ENCODE data around the gene CCDC127. TPM values are rescaled to one million over a fixed set of nuclear protein-coding genes. Genes with fewer than 3 reads are reported as not detected.

Gene CCDC127
- total and polyA plus RNA-seq, 9 donors, result 2.5 to 9.9 (median 6.0) TPM

DNA sequence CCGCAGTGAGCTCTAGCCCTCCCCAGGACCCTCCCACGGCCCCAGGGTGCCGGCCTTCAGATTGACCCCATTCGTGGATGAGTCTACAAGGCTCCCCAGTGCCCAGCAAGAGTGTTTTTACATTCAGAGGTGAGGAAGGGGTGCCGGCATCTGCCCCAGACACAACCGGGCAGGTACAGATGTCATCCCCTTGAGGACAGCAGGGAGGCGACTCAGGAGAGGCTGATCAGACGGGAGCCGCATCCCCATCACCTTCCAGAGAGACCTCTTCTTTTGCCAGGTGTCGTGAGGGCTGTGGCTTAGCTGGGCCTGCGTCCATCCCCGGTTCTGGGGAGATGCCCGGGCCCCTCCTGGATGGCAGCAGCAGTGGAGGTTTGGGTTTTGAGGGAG, 30.9 kb downstream of the CCDC127 start:
- H3K36me3 ChIP-seq, result no peaks in the 10 kb centered on the region
- DNase-seq, result no peak

DNA sequence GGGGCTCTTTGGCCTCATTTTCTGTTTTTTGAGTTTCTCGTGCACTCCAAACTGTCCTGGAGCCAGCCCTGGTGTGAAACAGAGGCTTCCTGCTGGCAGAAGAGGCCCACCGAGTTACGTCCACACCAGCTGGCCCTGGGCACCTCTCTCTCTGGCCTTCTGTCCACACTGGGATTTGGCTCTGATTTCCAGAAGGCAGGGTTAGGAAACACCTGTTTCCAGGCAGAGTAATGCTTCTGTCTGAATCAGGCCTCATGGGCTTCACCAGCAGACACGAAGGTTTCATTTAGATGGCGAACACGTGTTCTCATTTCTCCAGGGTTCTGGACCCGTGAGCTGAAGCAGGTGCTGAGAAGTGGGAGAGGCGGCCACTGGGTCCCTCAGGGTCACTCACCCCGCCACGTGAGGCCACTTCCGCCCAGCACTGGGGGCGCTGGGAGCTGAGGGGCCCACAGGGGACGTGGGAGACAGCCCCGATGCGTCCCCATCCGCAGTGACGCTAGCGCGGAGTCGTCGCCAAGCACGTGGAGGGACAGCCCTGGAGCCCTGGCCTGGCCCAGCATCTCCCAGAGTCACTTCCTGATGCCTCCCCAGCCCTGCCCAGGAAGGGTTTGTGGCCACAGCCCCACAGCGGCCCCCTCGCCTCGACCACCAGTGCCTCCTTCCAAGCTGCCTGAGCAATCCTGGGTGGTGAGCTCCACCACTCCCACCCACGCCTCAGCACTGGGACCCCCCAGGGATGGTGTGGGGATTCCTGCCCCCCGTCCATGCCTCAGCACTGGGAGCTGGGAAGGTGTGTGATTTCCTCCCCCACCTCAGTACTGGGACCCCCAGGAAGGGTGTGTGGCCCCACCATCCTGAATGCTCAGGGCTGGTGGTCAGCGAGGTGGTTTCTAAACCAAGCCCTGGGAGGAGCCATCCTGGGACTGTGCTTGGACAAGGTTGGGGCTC, 31.6 kb downstream of the CCDC127 start:
- H3K4me3 ChIP-seq, result no peak overlapping the region
- no peak overlapping the region for H3K27ac ChIP-seq
- H3K27me3 ChIP-seq, result no peaks in the 10 kb centered on the region
- whole genome bisulfite sequencing, 3 donors, result 83 to 87% (median 84%) methylated on average over 27 to 28 of the region's 28 CpGs
- H3K9me3 ChIP-seq, result no peaks in the 10 kb centered on the region
- peak in 1 of 5 donors; percentile 21 for DNase-seq
- H3K4me1 ChIP-seq (ENCODE audit: insufficient read depth), result peaks cover 5% of the 10 kb centered on the region
- H3K36me3 ChIP-seq, result no peaks in the 10 kb centered on the region
- TF ChIP-seq POLR2A (IDR thresholded peaks at IDR 0.05), result no peak
- TF ChIP-seq EP300 (IDR thresholded peaks at IDR 0.05), result no peak
- TF ChIP-seq, protein P1, sequence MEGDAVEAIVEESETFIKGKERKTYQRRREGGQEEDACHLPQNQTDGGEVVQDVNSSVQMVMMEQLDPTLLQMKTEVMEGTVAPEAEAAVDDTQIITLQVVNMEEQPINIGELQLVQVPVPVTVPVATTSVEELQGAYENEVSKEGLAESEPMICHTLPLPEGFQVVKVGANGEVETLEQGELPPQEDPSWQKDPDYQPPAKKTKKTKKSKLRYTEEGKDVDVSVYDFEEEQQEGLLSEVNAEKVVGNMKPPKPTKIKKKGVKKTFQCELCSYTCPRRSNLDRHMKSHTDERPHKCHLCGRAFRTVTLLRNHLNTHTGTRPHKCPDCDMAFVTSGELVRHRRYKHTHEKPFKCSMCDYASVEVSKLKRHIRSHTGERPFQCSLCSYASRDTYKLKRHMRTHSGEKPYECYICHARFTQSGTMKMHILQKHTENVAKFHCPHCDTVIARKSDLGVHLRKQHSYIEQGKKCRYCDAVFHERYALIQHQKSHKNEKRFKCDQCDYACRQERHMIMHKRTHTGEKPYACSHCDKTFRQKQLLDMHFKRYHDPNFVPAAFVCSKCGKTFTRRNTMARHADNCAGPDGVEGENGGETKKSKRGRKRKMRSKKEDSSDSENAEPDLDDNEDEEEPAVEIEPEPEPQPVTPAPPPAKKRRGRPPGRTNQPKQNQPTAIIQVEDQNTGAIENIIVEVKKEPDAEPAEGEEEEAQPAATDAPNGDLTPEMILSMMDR (IDR thresholded peaks at IDR 0.05), result no peak
- intact Hi-C loops (cut with DNase I), result loop anchor here in 1 of 4 donors (5.0 kb wide), 1 partner anchor 131 kb away; no protein-coding TSS in a partner anchor

More for the DNA sequence above, 30.9 kb downstream of the CCDC127 start:
- no peaks in the 10 kb centered on the region for H3K27me3 ChIP-seq
- no peak for TF ChIP-seq POLR2A (IDR thresholded peaks at IDR 0.05)
- TF ChIP-seq, protein P1 (IDR thresholded peaks at IDR 0.05), result no peak
- no peak for TF ChIP-seq EP300 (IDR thresholded peaks at IDR 0.05)
- H3K4me1 ChIP-seq (ENCODE audit: insufficient read depth), result peaks cover 7% of the 10 kb centered on the region
- no peaks in the 10 kb centered on the region for H3K9me3 ChIP-seq
- H3K4me3 ChIP-seq, result no peak overlapping the region
- 77 to 83% (median 83%) methylated on average over 11 to 13 of the region's 13 CpGs for WGBS, 3 donors
- intact Hi-C loops (cut with DNase I), result loop anchor here in 1 of 4 donors (5.0 kb wide), 1 partner anchor 130 kb away; no protein-coding TSS in a partner anchor
- H3K27ac ChIP-seq, result no peak overlapping the region

DNA sequence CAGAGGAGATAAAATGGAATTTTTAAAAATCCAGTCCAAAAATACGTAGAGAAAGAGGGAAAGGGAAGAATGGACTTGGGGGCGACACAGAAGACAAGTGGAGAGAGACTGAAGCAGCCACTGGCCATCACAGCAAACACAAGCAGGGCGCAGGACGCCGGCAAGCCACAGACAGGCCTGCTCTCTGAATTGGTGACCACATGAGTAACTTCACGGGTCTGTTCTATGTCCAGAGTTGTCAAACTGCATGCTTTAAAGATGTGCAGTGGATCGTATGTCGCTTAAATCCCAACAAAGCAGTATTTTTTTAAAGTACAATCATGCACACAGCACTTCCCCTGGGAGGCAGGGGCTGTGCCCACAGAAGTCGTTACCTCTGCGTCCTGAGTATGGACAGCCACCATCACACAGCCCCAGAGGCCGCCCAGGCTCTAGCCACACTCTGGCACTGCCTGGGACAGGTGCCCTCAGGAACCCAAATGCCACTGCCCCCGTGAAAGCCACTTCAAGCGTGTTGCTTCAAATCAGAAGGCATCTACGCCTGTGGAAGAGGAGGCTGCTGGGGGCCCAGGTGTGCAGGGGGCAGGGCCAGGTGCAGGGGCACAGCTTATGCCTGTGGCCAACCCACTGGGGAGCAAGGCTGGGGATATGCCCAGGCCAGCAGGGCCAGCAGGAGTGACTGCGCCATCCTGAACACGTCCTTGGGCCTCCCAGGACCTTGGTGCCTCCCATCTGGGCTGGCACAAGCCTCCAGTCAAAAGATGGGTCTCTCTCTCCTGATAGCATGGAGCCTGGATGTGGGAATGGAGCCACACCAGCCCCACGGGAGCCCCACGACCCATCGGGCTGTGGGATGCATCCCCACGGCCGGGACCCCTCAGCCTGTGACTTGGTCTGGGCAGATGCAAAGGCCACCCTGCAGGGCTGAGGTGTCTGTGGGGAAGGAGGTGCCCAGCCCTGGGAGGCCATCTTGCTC, 32.6 kb downstream of the CCDC127 start:
- Histone ChIP-seq H3K4me3 (no peak overlapping the region), H3K27ac (no peak overlapping the region), H3K36me3 (no peaks in the 10 kb centered on the region), H3K27me3 (no peaks in the 10 kb centered on the region), H3K4me1 (ENCODE audit: insufficient read depth) (peaks cover 2% of the 10 kb centered on the region), H3K9me3 (no peaks in the 10 kb centered on the region)
- TF ChIP-seq, protein P1 (IDR thresholded peaks at IDR 0.05), result no peak
- TF ChIP-seq POLR2A (IDR thresholded peaks at IDR 0.05), result no peak
- no peak for TF ChIP-seq EP300 (IDR thresholded peaks at IDR 0.05)
- no peak for DNase-seq
- intact Hi-C loops (cut with DNase I), result loop anchor here in 1 of 4 donors (5.0 kb wide), 1 partner anchor 132 kb away; no protein-coding TSS in a partner anchor
- WGBS, 3 donors, result 83 to 86% (median 83%) methylated on average over 20 to 21 of the region's 21 CpGs

DNA sequence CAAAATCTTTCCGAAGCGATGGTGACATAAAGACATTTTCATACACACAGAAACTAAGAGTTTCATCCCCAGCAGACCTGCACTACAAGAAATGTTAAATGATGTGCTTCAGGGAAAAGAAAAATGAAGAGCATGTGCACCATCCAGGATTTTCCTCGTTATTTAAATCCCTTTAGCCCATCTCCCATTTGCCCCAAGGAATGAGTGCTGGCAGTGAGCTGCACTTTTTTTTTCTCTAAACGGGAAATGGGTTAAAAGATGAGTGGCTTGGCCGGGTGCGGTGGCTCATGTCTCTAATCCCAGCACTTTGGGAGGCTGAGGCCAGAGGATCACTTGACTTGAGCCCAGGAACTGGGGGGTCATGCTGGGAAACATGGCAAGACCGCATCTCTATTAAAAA, 33.5 kb downstream of the CCDC127 start:
- Histone ChIP-seq H3K9me3 (no peaks in the 10 kb centered on the region), H3K4me1 (ENCODE audit: insufficient read depth) (peaks cover 2% of the 10 kb centered on the region), H3K4me3 (no peak overlapping the region), H3K27me3 (no peaks in the 10 kb centered on the region), H3K36me3 (no peaks in the 10 kb centered on the region), H3K27ac (no peak overlapping the region)
- DNase-seq, result no peak
- WGBS, 3 donors, result 81 to 87% (median 83%) methylated on average over 7 of the region's 7 CpGs
- intact Hi-C loops (cut with DNase I), result no loop called here
- no peak for TF ChIP-seq EP300 (IDR thresholded peaks at IDR 0.05)
- TF ChIP-seq, protein P1 (IDR thresholded peaks at IDR 0.05), result no peak
- no peak for TF ChIP-seq POLR2A (IDR thresholded peaks at IDR 0.05)
